ENCODE measurements around the gene FAM227A.

GRCh38 chr22:38567531-38568285 is 88.5 kb downstream of the FAM227A start:
- TF ChIP-seq EZH2 (IDR thresholded peaks at IDR 0.05) (no peak), POLR2AphosphoS5 (IDR thresholded peaks at IDR 0.05; ENCODE audit: borderline replicate concordance, low read depth, low read length) (no peak), FOXP2 (optimal IDR thresholded peaks at IDR 0.05; ENCODE audit: control extremely low read depth, extremely low read length, insufficient read depth) (no peak)

All from SK-N-MC (cell line).